Stromal cell of bone marrow (primary cell): ENCODE results near the gene BCLAF3.

ENCODE experiments used
- DNase-seq: peaks from one replicate; pipeline ENCODE4 v3.0.0-alpha.2; 2012; ENCODE audit warnings: low read depth

Gene BCLAF3

DNA sequence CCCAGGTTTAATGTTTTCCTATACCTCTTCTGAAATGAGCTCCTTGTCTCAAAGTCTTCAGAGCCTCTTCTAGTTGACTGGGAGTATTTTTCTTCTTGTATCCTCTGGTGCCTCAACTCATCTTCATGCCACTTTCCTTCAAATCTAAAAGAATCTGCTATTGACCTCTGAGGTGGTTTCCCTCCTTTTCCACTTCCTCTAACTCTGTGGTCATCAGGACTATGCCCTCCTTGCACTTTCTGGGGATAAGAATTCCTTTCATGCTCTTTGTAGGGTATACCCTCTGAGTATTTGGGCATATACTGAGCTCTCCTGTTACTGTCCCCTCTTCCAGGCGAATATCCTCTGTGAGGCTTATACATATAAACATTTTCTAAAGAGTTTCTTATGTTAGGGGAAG lies 24.8 kb downstream of the BCLAF3 start:
- no peak for DNase-seq

GRCh38 chrX:19964017-19964710 lies 26.7 kb downstream of the BCLAF3 start:
- no peak for DNase-seq

- no peak for DNase-seq
Measured at GRCh38 chrX:19960913-19961312, 29.9 kb downstream of the BCLAF3 start.

DNA sequence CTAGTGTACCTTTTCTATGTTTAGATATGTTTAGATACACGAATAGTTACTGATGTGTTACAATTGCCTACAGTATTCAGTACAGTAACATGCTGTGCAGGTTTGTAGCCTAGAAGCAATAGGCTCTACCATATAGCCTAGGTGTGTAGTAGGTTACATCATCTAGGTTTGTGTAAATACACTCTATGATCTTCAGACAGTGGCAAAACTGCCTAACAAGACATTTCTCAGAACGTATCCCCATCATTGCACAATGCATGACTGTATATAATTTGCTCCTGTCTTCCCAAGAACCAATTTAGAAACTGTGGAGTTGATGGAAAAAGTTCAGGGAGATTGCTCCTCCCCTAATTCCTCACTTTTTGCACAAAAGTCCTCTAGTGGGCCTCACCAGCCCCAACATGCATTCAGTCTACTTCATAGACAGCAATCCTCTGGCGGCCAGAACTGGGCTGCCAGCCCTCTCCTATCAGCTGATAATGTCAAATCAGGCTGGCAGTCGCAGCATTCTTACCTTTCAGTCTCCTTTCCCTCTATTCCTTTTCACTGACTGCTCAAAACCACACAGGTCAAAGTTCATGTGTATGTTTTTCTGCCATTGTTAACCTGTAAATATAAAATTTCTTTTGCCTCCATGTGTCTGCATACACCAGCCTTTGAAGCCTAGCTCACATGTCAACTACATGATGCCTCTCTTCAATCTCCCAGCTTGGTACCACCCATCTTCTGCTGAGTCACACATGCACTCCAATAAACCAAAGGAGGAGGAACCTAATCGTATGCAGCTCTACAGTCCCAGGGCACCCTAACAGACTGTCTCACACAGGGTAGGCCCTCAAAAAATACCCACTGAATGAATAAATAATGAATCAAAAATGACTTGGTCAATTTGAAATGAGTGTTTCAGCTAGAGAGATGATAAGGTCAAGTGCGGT lies 32.0 kb downstream of the BCLAF3 start:
- DNase-seq, result no peak

GRCh38 chrX:19956923-19957322 lies 33.9 kb downstream of the BCLAF3 start:
- no peak for DNase-seq

- no peak for DNase-seq
Measured at GRCh38 chrX:19956306-19956705, 34.6 kb downstream of the BCLAF3 start.

DNA sequence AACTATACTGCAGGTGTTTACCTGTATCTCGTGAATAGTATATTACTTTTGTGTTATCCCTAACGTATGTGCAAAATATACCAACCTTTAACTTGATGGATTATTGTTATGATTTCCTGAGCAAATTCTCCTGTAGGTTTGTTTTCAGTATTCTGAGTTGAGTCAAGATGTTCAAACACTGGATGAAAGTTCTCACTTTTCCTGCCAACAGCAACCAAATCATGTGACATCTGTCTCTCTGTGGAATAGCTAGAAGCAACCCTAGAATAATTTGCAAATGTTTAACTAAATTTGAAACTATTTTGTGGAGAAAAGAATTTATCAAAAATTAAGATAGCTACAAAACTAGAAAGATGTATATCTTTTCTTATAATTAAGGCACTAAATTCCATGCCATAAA lies 35.6 kb downstream of the BCLAF3 start:
- peak; percentile 16 for DNase-seq

DNA sequence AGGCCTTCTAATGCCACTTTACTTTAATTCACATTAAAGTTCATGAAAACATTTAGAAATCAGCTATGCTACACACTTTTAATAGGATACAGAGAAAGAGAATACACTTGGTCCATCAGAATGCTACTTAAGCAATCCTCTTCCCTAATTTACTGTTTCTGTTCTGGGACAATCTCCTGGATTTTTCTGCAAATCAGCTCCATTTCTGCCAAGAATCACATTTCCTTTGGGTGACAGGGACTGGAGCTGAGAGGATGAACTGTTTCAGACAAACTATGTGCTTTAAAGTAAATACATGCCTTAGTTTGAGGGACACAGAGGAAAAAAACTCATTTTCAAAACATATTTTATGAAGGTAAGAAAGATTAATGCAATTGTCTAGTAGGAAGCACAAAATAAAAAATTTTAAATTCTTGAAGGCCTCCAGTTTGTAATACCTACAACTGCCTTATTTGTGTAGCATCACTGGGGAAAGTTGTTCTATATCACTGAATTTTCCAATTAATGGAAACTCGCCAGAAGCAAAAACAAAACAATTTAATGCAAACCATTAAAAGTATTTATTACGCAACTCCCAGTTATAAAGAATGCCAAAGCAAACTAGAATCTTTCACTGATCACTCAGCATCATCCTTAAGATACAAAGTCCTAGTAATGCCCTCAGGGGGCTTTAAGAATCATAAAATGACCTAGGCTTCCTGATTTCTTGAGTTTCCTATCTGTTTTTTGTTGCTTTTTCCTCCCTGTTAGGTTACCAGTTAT lies 36.3 kb downstream of the BCLAF3 start:
- DNase-seq, result peak; percentile 6

DNA sequence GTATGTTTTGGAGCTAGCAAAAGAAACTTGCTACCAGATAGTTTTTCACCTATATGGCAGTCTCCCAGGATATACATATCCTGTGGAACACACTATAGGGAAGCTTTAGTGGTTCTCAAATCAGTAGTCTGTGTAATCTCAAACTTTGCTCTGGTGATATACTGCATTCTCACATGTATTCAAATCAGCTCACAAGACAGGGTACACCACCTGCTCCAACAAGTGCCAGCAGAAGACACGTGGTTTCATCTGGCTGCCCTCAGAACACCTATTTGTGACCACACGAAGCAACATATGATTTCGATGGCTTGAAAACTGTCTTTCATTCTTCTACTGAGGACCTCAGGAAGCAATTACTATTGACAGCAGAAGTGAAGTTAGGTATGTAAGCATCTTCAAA lies 37.7 kb downstream of the BCLAF3 start:
- no peak for DNase-seq

DNA sequence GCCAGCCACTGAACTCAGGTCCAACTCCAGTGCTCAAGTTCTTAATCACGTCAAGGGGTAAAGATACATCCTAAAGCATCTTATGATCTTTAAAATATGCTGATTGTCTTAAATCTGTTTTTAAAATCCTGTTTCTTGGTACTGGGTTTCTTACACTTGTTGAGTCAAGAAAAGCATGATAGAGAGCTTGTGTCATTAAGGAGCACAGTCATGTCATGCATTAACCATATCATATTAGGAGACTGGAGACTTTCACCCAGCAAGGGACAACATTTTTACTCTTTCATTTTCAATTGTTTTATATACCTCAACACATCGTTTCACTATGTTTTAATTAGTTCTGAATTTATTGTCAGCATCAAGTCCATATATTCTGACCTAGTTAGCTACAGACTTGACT lies 41.5 kb downstream of the BCLAF3 start:
- DNase-seq, result no peak

DNA sequence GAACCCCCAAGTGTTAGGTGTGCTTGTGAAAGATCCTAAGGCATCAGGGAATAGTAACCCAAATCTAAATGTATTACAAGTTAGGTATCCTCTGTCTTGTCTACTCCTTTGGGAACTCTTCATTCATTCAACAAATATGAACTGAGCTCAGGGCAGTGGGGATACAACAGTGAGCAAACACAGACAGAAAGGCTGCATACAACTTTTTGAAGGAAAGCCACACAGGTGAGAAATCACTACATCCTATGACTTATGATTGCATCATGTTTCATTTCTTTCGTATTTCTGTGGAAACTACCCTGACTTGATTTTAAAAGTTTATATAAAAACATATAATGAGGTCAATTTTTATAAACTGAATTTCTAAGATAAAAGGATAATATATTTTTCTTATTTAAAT lies 43.2 kb downstream of the BCLAF3 start:
- no peak for DNase-seq
